HepG2 (cell line): ENCODE results near the gene NKX1-1. TPM values are rescaled to one million over a fixed set of nuclear protein-coding genes. Genes with fewer than 3 reads are reported as not detected.

Experiments used
- BCL3 ChIP-seq: sonication (generic); formaldehyde crosslinking; IDR thresholded peaks from 2 replicates; pipeline ENCODE4 v1.5.1; 2020; ENCODE audit warnings: mild to moderate bottlenecking, missing genetic modification reagents, moderate library complexity
- CENPT ChIP-seq: sonication (generic); formaldehyde crosslinking; IDR thresholded peaks from 2 replicates; pipeline ENCODE4 v1.8.0; 2022; ENCODE audit warnings: low read depth, mild to moderate bottlenecking, moderate library complexity, missing genetic modification reagents
- KLF13 ChIP-seq: sonication (generic); formaldehyde crosslinking; IDR thresholded peaks from 2 replicates; pipeline ENCODE4 v1.4.0; 2020; ENCODE audit warnings: mild to moderate bottlenecking, missing genetic modification reagents
- MAX ChIP-seq: IDR thresholded peaks from 2 replicates; pipeline ENCODE4 v1.6.1; 2012; ENCODE audit warnings: inconsistent platforms
- NONO ChIP-seq, 2 experiments: fragments of 450-650 bp in 1 of 2; sonication (generic) in 1 of 2; formaldehyde crosslinking in 1 of 2; IDR thresholded peaks in 1 of 2; conservative IDR thresholded peaks in 1 of 2; 2 replicates each; pipeline versions ENCODE4 v1.6.1 to v1.8.0; 2017 to 2022; ENCODE audit warnings: mild to moderate bottlenecking in 1 of 2, missing genetic modification reagents in 1 of 2, moderate library complexity in 1 of 2
- TCF7 ChIP-seq: sonication (generic); IDR thresholded peaks from 2 replicates; pipeline ENCODE4 v1.6.1; 2016; ENCODE audit warnings: antibody characterized with exemption, low read depth
- TMF1 ChIP-seq: sonication (generic); formaldehyde crosslinking; IDR thresholded peaks from 2 replicates; pipeline ENCODE4 v1.8.1; 2022; ENCODE audit warnings: low read depth, missing genetic modification reagents
- ZBTB33 ChIP-seq: sonication (generic); formaldehyde crosslinking; IDR thresholded peaks from 2 replicates; pipeline ENCODE4 v1.4.0; 2020; ENCODE audit warnings: missing genetic modification reagents
- ZNF124 ChIP-seq: sonication (generic); formaldehyde crosslinking; IDR thresholded peaks from 2 replicates; pipeline ENCODE4 v1.4.0; 2020; ENCODE audit warnings: missing genetic modification reagents
- ZNF326 ChIP-seq: sonication (generic); formaldehyde crosslinking; IDR thresholded peaks from 2 replicates; pipeline ENCODE4 v1.4.0; 2020; ENCODE audit warnings: missing genetic modification reagents, borderline replicate concordance
- ZNF343 ChIP-seq: sonication (generic); formaldehyde crosslinking; IDR thresholded peaks from 2 replicates; pipeline ENCODE4 v1.4.0; 2020; ENCODE audit warnings: mild to moderate bottlenecking, missing genetic modification reagents
- ZNF512B ChIP-seq: sonication (generic); formaldehyde crosslinking; IDR thresholded peaks from 2 replicates; pipeline ENCODE4 v1.5.1; 2020; ENCODE audit warnings: missing genetic modification reagents, mild to moderate bottlenecking, borderline replicate concordance
- ZNF556 ChIP-seq: sonication (generic); formaldehyde crosslinking; IDR thresholded peaks from 2 replicates; pipeline ENCODE4 v1.4.0; 2020; ENCODE audit warnings: mild to moderate bottlenecking, missing genetic modification reagents, borderline replicate concordance
- polyA plus RNA-seq, 8 experiments: library from polyadenylated mRNA; depleted of rRNA in 3 of 8; stranded (reverse) in 7 of 8; unstranded in 1 of 8; fragments of >200 nt; fragmentation: Illumina TruSeq in 4 of 8; extraction: Trizol in 4 of 8; gene quantifications; 2 replicates each; pipeline versions ENCODE4 v1.2.1 to v1.2.3, GENCODE V29; 2011 to 2016; ENCODE audit warnings: low read depth in 4 of 8, missing spikeins in 1 of 8, mixed read lengths in 1 of 8; ENCODE audit not compliant: insufficient read depth in 1 of 8
- total RNA-seq, 5 experiments: library from RNA; depleted of rRNA; stranded (reverse); fragments of >200 nt; fragmentation: Illumina TruSeq; extraction: Trizol; gene quantifications; 2 replicates each; pipeline ENCODE4 v1.2.3, GENCODE V29; 2016; ENCODE audit warnings: low read depth in 1 of 5
- TF ChIP-seq, protein P1 (sequence below): sonication (generic); formaldehyde crosslinking; IDR thresholded peaks from 2 replicates; pipeline ENCODE4 v1.4.0; 2020; ENCODE audit warnings: missing genetic modification reagents, borderline replicate concordance
- TF ChIP-seq, protein P2 (sequence below): sonication (generic); formaldehyde crosslinking; IDR thresholded peaks from 2 replicates; pipeline ENCODE4 v1.5.0; 2020; ENCODE audit warnings: mild to moderate bottlenecking, missing genetic modification reagents, moderate library complexity

NKX1-1 gene
- total and polyA plus RNA-seq, 2 of the 13 experiments (the other 11 are each of a cell fraction or from before 2014, with no cell fraction given): not detected

DNA sequence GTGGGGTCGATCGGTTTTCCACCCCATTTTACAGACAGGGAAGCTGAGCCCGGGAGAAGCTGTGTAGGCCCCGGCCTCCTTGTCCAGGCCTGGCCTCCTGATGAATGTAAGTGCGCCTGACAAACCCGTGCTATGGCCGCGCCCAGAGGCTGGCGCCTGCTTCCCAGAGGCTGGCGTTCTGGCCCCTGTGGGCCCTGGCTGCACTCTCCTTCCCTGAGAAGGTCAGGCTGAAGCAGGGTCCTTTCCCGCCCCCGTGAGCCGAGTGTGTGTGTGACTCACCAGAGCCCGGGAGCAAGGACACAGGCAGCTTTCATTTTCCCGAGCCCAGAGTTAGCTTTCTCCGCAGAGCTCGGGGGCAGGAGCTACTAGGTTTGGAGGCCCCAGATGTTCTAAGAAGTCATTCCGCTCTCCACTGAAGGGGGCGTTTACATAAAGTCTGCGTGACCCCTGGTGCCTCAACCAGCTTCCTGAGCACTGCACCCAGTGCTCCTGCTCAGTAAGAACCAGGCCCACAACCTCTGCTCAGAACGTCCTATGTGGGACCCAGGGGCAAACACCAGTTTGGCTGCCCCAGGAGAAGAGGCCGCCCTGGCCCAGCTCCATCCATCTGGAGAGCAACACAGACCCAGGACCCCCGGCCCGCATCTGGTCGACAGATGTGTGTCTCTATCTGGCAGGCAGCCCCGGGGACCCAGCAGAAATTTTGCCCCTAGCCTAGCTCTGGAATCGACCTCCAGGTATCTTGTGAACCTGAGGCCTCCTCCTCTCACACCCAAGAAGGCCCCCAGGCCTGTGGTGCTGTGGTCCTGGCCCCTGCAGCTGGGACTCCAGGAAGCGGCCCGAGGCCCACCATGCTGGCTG is 45.6 kb downstream of the NKX1-1 start (continued):
- TF ChIP-seq TMF1 (CRISPR knock-in tag) (no peak), NONO (IDR thresholded peaks at IDR 0.05) (no peak), NONO (CRISPR knock-in tag; conservative IDR thresholded peaks at IDR 0.05) (no peak), ZNF556 (CRISPR knock-in tag) (no peak), ZNF124 (CRISPR knock-in tag) (no peak), ZNF326 (no peak), TCF7 (peak; percentile 33; the same call in 1 of the 2 replicates), ZNF512B (CRISPR knock-in tag) (no peak), MAX (no peak), ZNF343 (CRISPR knock-in tag) (no peak), KLF13 (CRISPR knock-in tag) (no peak), ZBTB33 (CRISPR knock-in tag) (peak; percentile 98), CENPT (CRISPR knock-in tag) (no peak), BCL3 (CRISPR knock-in tag) (no peak)
- TF ChIP-seq, protein P1, sequence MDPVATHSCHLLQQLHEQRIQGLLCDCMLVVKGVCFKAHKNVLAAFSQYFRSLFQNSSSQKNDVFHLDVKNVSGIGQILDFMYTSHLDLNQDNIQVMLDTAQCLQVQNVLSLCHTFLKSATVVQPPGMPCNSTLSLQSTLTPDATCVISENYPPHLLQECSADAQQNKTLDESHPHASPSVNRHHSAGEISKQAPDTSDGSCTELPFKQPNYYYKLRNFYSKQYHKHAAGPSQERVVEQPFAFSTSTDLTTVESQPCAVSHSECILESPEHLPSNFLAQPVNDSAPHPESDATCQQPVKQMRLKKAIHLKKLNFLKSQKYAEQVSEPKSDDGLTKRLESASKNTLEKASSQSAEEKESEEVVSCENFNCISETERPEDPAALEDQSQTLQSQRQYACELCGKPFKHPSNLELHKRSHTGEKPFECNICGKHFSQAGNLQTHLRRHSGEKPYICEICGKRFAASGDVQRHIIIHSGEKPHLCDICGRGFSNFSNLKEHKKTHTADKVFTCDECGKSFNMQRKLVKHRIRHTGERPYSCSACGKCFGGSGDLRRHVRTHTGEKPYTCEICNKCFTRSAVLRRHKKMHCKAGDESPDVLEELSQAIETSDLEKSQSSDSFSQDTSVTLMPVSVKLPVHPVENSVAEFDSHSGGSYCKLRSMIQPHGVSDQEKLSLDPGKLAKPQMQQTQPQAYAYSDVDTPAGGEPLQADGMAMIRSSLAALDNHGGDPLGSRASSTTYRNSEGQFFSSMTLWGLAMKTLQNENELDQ: no peak
- TF ChIP-seq, protein P2, sequence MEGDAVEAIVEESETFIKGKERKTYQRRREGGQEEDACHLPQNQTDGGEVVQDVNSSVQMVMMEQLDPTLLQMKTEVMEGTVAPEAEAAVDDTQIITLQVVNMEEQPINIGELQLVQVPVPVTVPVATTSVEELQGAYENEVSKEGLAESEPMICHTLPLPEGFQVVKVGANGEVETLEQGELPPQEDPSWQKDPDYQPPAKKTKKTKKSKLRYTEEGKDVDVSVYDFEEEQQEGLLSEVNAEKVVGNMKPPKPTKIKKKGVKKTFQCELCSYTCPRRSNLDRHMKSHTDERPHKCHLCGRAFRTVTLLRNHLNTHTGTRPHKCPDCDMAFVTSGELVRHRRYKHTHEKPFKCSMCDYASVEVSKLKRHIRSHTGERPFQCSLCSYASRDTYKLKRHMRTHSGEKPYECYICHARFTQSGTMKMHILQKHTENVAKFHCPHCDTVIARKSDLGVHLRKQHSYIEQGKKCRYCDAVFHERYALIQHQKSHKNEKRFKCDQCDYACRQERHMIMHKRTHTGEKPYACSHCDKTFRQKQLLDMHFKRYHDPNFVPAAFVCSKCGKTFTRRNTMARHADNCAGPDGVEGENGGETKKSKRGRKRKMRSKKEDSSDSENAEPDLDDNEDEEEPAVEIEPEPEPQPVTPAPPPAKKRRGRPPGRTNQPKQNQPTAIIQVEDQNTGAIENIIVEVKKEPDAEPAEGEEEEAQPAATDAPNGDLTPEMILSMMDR (CRISPR knock-in tag): peak; percentile 27
